Astrocyte (in vitro differentiated cells and primary cell): Measurements from ENCODE around the gene UBE4B. TPM values are rescaled to one million over a fixed set of nuclear protein-coding genes. Genes with fewer than 3 reads are reported as not detected.

Experiments
- DNase-seq: peaks from one replicate; pipeline ENCODE4 v3.0.0-alpha.2; 2010; ENCODE audit warnings: low read depth
- FAIRE-seq: peaks from 2 replicates; lab custom pipeline; 2011; peaks lifted over from hg19 to GRCh38; lab: Jason Lieb, UNC
- H2AFZ ChIP-seq: 2 replicates; pipeline ENCODE4 v1.6.0; 2012; ENCODE audit warnings: low read depth, low read length, inconsistent platforms
- H3K27ac ChIP-seq: 2 replicates; pipeline ENCODE4 v1.5.1; 2011; ENCODE audit warnings: low read depth, low read length, inconsistent platforms
- H3K27me3 ChIP-seq: 2 replicates; pipeline ENCODE4 v1.6.0; 2011; ENCODE audit warnings: low read length, inconsistent platforms; ENCODE audit not compliant: insufficient read depth
- H3K36me3 ChIP-seq: 2 replicates; pipeline ENCODE4 v1.5.1; 2011; ENCODE audit warnings: low read length, inconsistent platforms; ENCODE audit not compliant: insufficient read depth
- H3K4me1 ChIP-seq: 2 replicates; pipeline ENCODE4 v1.5.1; 2011; ENCODE audit warnings: low read length, inconsistent platforms; ENCODE audit not compliant: insufficient read depth
- H3K4me2 ChIP-seq: 2 replicates; pipeline ENCODE4 v1.6.0; 2012; ENCODE audit warnings: low read length, inconsistent platforms
- H3K4me3 ChIP-seq: 2 replicates; pipeline ENCODE4 v1.5.1; 2011; ENCODE audit warnings: low read depth, mild to moderate bottlenecking, low read length, inconsistent platforms; ENCODE audit not compliant: insufficient read depth
- H3K79me2 ChIP-seq: 2 replicates; pipeline ENCODE4 v1.6.0; 2012; ENCODE audit warnings: mild to moderate bottlenecking, low read length, inconsistent platforms; ENCODE audit not compliant: insufficient read depth
- H3K9ac ChIP-seq: 2 replicates; pipeline ENCODE4 v1.6.0; 2012; ENCODE audit warnings: mild to moderate bottlenecking, low read length, inconsistent platforms
- H3K9me3 ChIP-seq: 2 replicates; pipeline ENCODE4 v1.5.1; 2012; ENCODE audit warnings: low read depth, mild to moderate bottlenecking, low read length, inconsistent platforms; ENCODE audit not compliant: insufficient read depth
- H4K20me1 ChIP-seq: 2 replicates; pipeline ENCODE4 v1.6.0; 2012; ENCODE audit warnings: low read length, inconsistent platforms; ENCODE audit not compliant: insufficient read depth
- H3K27ac Mint-ChIP-seq: one replicate; pipeline ENCODE4 v1.8.0; 2021; ENCODE audit warnings: mild to moderate bottlenecking, mixed read lengths; ENCODE audit not compliant: unreplicated experiment
- H3K27me3 Mint-ChIP-seq: one replicate; pipeline ENCODE4 v1.8.0; 2021; ENCODE audit warnings: low read depth, mixed read lengths; ENCODE audit not compliant: unreplicated experiment
- H3K36me3 Mint-ChIP-seq: one replicate; pipeline ENCODE4 v1.8.0; 2021; ENCODE audit warnings: low read depth, mixed read lengths; ENCODE audit not compliant: unreplicated experiment
- H3K4me1 Mint-ChIP-seq: one replicate; pipeline ENCODE4 v1.8.0; 2021; ENCODE audit warnings: low read depth, mixed read lengths; ENCODE audit not compliant: unreplicated experiment
- H3K4me3 Mint-ChIP-seq: one replicate; pipeline ENCODE4 v1.8.0; 2021; ENCODE audit warnings: mild to moderate bottlenecking, moderate library complexity, mixed read lengths; ENCODE audit not compliant: unreplicated experiment
- H3K9me3 Mint-ChIP-seq: one replicate; pipeline ENCODE4 v1.8.0; 2021; ENCODE audit warnings: mild to moderate bottlenecking, mixed read lengths; ENCODE audit not compliant: unreplicated experiment
- CTCF ChIP-seq: IDR thresholded peaks from 2 replicates; pipeline ENCODE4 v1.5.1; 2011; ENCODE audit warnings: low read depth, mild to moderate bottlenecking, inconsistent platforms, low read length, moderate library complexity; ENCODE audit not compliant: insufficient read depth
- EZH2 ChIP-seq: IDR thresholded peaks from 2 replicates; pipeline ENCODE4 v1.6.1; 2012; ENCODE audit warnings: mild to moderate bottlenecking, low read length, inconsistent platforms; ENCODE audit not compliant: insufficient read depth
- total RNA-seq: library from RNA; stranded (reverse); gene quantifications from 2 replicates; pipeline ENCODE4 v1.2.1, GENCODE V29; 2021

The UBE4B gene
- total RNA-seq, 1 donor from 2014 or later = 41.5 TPM

- peak within 1 kb of the TSS; percentile 91 for H3K4me3 Mint-ChIP-seq
- H2AFZ ChIP-seq = peak within 1 kb of the TSS; percentile 79
- H3K4me1 Mint-ChIP-seq = peaks cover 17% of the 10 kb centered on the region
- H3K9me3 Mint-ChIP-seq = no peaks in the 10 kb centered on the region
- no peaks in the 10 kb centered on the region for H3K27me3 Mint-ChIP-seq
- no peaks in the 10 kb centered on the region for H3K27me3 ChIP-seq
- peaks cover 16% of the 10 kb centered on the region for H3K4me1 ChIP-seq
- H3K9me3 ChIP-seq = no peaks in the 10 kb centered on the region
- peak within 1 kb of the TSS; percentile 89 for H3K4me3 ChIP-seq
- H3K4me2 ChIP-seq = peak within 1 kb of the TSS; percentile 90
- no peak for FAIRE-seq
- peaks cover 45% of the 10 kb centered on the region for H3K79me2 ChIP-seq
- DNase-seq = peak; percentile 94
- peak within 1 kb of the TSS; percentile 98 for H3K27ac ChIP-seq
- peak; percentile 61 for TF ChIP-seq CTCF
- no peak for TF ChIP-seq EZH2
- peak within 1 kb of the TSS; percentile 99 for H3K27ac Mint-ChIP-seq
- no peaks in the 10 kb centered on the region for H3K36me3 Mint-ChIP-seq
- H3K36me3 ChIP-seq = no peaks in the 10 kb centered on the region
- peak within 1 kb of the TSS; percentile 98 for H3K9ac ChIP-seq
- peaks cover 34% of the 10 kb centered on the region for H4K20me1 ChIP-seq
Observed at GRCh38 chr1:10209905-10210810, 177.4 kb downstream of the UBE4B start, which contains the start of gene KIF1B. KIF1B (plus strand) TSS chr1:10210570; CDS start chr1:10232329, 21,759 bp downstream.

DNA sequence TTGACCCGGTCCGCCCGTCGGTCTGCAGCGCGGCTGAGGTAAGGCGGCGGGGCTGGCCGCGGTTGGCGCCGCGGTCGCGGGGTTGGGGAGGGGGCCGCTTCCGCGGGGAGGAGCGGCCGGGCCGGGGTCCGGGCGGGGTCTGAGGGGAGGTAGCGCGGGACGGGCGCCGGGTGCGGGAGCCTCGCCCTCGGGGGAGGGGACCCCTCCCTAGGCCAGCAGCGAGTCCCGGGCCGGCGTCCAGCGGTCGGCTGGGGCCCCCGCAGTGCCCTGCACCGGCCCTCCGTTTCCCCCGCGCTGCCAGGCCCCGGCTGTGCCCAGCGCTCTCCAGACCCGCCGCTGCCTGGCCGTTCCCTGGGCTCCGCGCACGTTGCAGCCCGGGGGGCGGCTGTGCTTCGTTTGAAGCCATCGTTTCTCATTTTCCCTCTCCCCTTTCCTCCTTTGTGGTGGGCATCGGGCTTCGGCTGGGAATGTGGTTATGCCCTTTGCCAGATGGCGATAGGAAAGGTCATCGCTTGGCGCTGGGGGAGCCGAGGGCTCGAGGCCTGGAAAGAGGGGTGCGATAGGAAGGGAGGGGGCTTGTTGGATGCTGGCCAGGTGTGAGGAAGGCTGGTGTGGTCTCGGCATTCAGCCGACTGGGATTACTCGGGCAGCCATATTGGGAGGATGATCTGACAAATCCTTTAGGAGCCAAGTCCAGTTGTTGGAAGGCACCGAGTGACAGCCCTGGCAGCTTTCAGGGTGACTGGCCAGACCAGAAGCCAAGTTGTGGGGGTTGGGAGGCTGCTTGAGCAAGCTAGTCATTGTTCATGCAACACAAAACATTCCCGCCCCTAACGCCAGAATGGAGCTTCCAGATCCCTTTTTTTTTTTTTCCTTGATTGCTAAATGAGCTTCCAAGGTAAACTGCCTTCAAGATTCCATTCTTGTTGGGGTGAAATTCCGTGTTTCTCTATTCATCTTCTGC, 178.4 kb downstream of the UBE4B start:
- H3K4me1 ChIP-seq = peaks cover 16% of the 10 kb centered on the region
- Mint-ChIP-seq H3K27me3 (no peaks in the 10 kb centered on the region), H3K4me3 (peak overlapping the region; percentile 91), H3K36me3 (peaks cover under 1% of the 10 kb centered on the region), H3K4me1 (peaks cover 19% of the 10 kb centered on the region), H3K9me3 (no peaks in the 10 kb centered on the region), H3K27ac (peak overlapping the region; percentile 91)
- peak overlapping the region; percentile 62 for H2AFZ ChIP-seq
- H3K27me3 ChIP-seq = no peaks in the 10 kb centered on the region
- peaks cover 43% of the 10 kb centered on the region for H4K20me1 ChIP-seq
- peak overlapping the region; percentile 89 for H3K4me3 ChIP-seq
- FAIRE-seq (no peak), DNase-seq (peak; percentile 94)
- H3K9ac ChIP-seq = peak overlapping the region; percentile 98
- peak overlapping the region; percentile 87 for H3K4me2 ChIP-seq
- H3K27ac ChIP-seq = peak overlapping the region; percentile 98
- H3K79me2 ChIP-seq = peaks cover 55% of the 10 kb centered on the region
- no peak for TF ChIP-seq EZH2
- no peak for TF ChIP-seq CTCF
- H3K36me3 ChIP-seq = no peaks in the 10 kb centered on the region
- no peaks in the 10 kb centered on the region for H3K9me3 ChIP-seq
